GM23338 (cell line): ENCODE results near the gene REL. TPM values are rescaled to one million over a fixed set of nuclear protein-coding genes. Genes with fewer than 3 reads are reported as not detected.

ENCODE experiments used
- ATAC-seq: fragments of 200-7000 bp; cut with Tn5 transposase; 3 replicates; pipeline ENCODE4 v1.9.1; 2020
- DNase-seq: peaks from one replicate; pipeline ENCODE4 v3.0.0-alpha.2; 2015; ENCODE audit warnings: low spot score
- H2AFZ ChIP-seq: fragments of 200-600 bp; sonication (generic); 2 replicates; pipeline ENCODE4 v1.8.0; 2016; ENCODE audit warnings: antibody characterized with exemption, mild to moderate bottlenecking, moderate library complexity
- H3F3A ChIP-seq: fragments of 200-600 bp; sonication (generic); replicated peaks from 2 replicates; pipeline ENCODE4 v1.8.0; 2017; ENCODE audit warnings: antibody characterized with exemption, mixed run types, low read depth
- H3K27ac ChIP-seq: fragments of 200-600 bp; sonication (generic); 2 replicates; pipeline ENCODE4 v1.6.1; 2016; ENCODE audit warnings: low read depth
- H3K27me3 ChIP-seq: fragments of 200-600 bp; sonication (generic); 2 replicates; pipeline ENCODE4 v1.8.0; 2016; ENCODE audit warnings: mild to moderate bottlenecking, mixed run types, moderate library complexity; ENCODE audit not compliant: insufficient read depth
- H3K36me3 ChIP-seq: fragments of 200-600 bp; sonication (generic); 2 replicates; pipeline ENCODE4 v1.8.0; 2016; ENCODE audit warnings: mild to moderate bottlenecking; ENCODE audit not compliant: insufficient read depth
- H3K4me1 ChIP-seq: fragments of 200-600 bp; sonication (generic); 2 replicates; pipeline ENCODE4 v1.8.0; 2016; ENCODE audit warnings: mild to moderate bottlenecking, moderate library complexity; ENCODE audit not compliant: insufficient read depth
- H3K4me2 ChIP-seq: fragments of 200-600 bp; sonication (generic); 2 replicates; pipeline ENCODE4 v1.7.1; 2017; ENCODE audit warnings: mixed run types
- H3K4me3 ChIP-seq: fragments of 200-600 bp; sonication (generic); 2 replicates; pipeline ENCODE4 v1.6.1; 2016; ENCODE audit warnings: mixed run types
- H3K79me2 ChIP-seq: fragments of 200-600 bp; sonication (generic); replicated peaks from 2 replicates; pipeline ENCODE4 v1.8.0; 2017; ENCODE audit warnings: mild to moderate bottlenecking; ENCODE audit not compliant: insufficient read depth
- H3K9me2 ChIP-seq: fragments of 200-600 bp; sonication (generic); 2 replicates; pipeline ENCODE4 v1.8.0; 2017; ENCODE audit not compliant: insufficient read depth
- H4K20me1 ChIP-seq: fragments of 200-600 bp; sonication (generic); replicated peaks from 2 replicates; pipeline ENCODE4 v1.8.0; 2017; ENCODE audit warnings: mild to moderate bottlenecking; ENCODE audit not compliant: insufficient read depth
- H3K27ac Mint-ChIP-seq: 2 replicates; pipeline ENCODE4 v1.8.0; 2020; ENCODE audit warnings: inconsistent platforms, mild to moderate bottlenecking, moderate library complexity, mixed read lengths
- H3K27me3 Mint-ChIP-seq: 3 replicates; pipeline ENCODE4 v1.8.0; 2022; ENCODE audit warnings: low read depth, mild to moderate bottlenecking, moderate library complexity, mixed read lengths, inconsistent platforms; ENCODE audit not compliant: insufficient read depth, poor library complexity
- H3K36me3 Mint-ChIP-seq: 3 replicates; pipeline ENCODE4 v1.8.0; 2021; ENCODE audit warnings: low read depth, mild to moderate bottlenecking, inconsistent platforms, moderate library complexity, mixed read lengths
- H3K4me1 Mint-ChIP-seq: 3 replicates; pipeline ENCODE4 v1.8.0; 2020; ENCODE audit warnings: mild to moderate bottlenecking, inconsistent platforms, mixed read lengths
- H3K4me3 Mint-ChIP-seq: 3 replicates; pipeline ENCODE4 v1.8.0; 2021; ENCODE audit warnings: moderate library complexity, mild to moderate bottlenecking, inconsistent platforms, mixed read lengths
- H3K9me3 Mint-ChIP-seq: 3 replicates; pipeline ENCODE4 v1.8.0; 2020; ENCODE audit warnings: moderate library complexity, mild to moderate bottlenecking, inconsistent platforms, mixed read lengths
- CREB1 ChIP-seq: fragments of 250-450 bp; sonication (Bioruptor Pico); IDR thresholded peaks from 2 replicates; pipeline ENCODE4 v1.5.0; 2020; ENCODE audit warnings: low read depth, mild to moderate bottlenecking, moderate library complexity
- ETS1 ChIP-seq: IDR thresholded peaks from 2 replicates; pipeline ENCODE4 v1.6.1; 2016; ENCODE audit warnings: antibody characterized with exemption
- EZH2 ChIP-seq: fragments of 200-600 bp; sonication (generic); IDR thresholded peaks from one replicate; pipeline ENCODE4 v1.8.0; 2017; ENCODE audit warnings: antibody characterized with exemption, mild to moderate bottlenecking, low read depth; ENCODE audit not compliant: unreplicated experiment
- EZH2phosphoT487 ChIP-seq: fragments of 200-600 bp; sonication (generic); IDR thresholded peaks from one replicate; pipeline ENCODE4 v1.8.1; 2018; ENCODE audit warnings: antibody characterized with exemption; ENCODE audit not compliant: unreplicated experiment
- JUNB ChIP-seq: IDR thresholded peaks from one replicate; pipeline ENCODE4 v1.6.1; 2016; ENCODE audit warnings: antibody characterized with exemption; ENCODE audit not compliant: unreplicated experiment
- NANOG ChIP-seq: IDR thresholded peaks from 2 replicates; pipeline ENCODE4 v1.6.1; 2016; ENCODE audit warnings: antibody characterized with exemption, borderline replicate concordance
- POLR2AphosphoS5 ChIP-seq: IDR thresholded peaks from 2 replicates; pipeline ENCODE4 v1.6.1; 2016; ENCODE audit warnings: antibody characterized with exemption, low read depth
- STAT1 ChIP-seq: IDR thresholded peaks from one replicate; pipeline ENCODE4 v1.6.1; 2016; ENCODE audit warnings: antibody characterized with exemption; ENCODE audit not compliant: unreplicated experiment
- ZNF114 ChIP-seq: fragments of 250-450 bp; sonication (Bioruptor Pico); IDR thresholded peaks from 2 replicates; pipeline ENCODE4 v1.5.0; 2020; ENCODE audit warnings: mild to moderate bottlenecking, moderate library complexity
- ZNF331 ChIP-seq: fragments of 250-450 bp; sonication (Bioruptor Pico); IDR thresholded peaks from 2 replicates; pipeline ENCODE4 v1.5.0; 2020; ENCODE audit warnings: low read depth, mild to moderate bottlenecking, moderate library complexity
- ZNF462 ChIP-seq: fragments of 250-450 bp; sonication (Bioruptor Pico); IDR thresholded peaks from 2 replicates; pipeline ENCODE4 v1.5.0; 2020; ENCODE audit warnings: mild to moderate bottlenecking, moderate library complexity
- polyA plus RNA-seq: library from polyadenylated mRNA; unstranded; fragments of >200 nt; fragmentation: Nextera tagmentation; extraction: Ambion mirVana; gene quantifications from 2 replicates; pipeline ENCODE4 v1.2.1, GENCODE V29; 2016
- total RNA-seq: library from RNA; depleted of rRNA; stranded (reverse); fragments of >200 nt; shearing (Covaris generic); gene quantifications from 2 replicates; pipeline ENCODE4 v1.2.3, GENCODE V29; 2014
- TF ChIP-seq, protein P1 (sequence below), 2 experiments: fragments of 200-600 bp in 1 of 2; sonication (generic) in 1 of 2; conservative IDR thresholded peaks; 2 replicates each; pipeline versions ENCODE4 v1.5.1 to v1.6.1; 2016 to 2017; ENCODE audit warnings: antibody characterized with exemption in 2 of 2, low read depth in 2 of 2, mild to moderate bottlenecking in 2 of 2, moderate library complexity in 1 of 2
- TF ChIP-seq, protein P2 (sequence below): IDR thresholded peaks from one replicate; pipeline ENCODE4 v1.6.1; 2018; ENCODE audit warnings: antibody characterized with exemption; ENCODE audit not compliant: unreplicated experiment

Gene REL
- total and polyA plus RNA-seq, 2 experiments from 2014 or later: 4.1 to 8.0 TPM

- H3K4me3 ChIP-seq: no peak overlapping the region
- no peaks in the 10 kb centered on the region for H3K79me2 ChIP-seq
- Mint-ChIP-seq H3K36me3 (no peaks in the 10 kb centered on the region; the same call in 2 of the 3 replicates), H3K27me3 (peaks cover 4% of the 10 kb centered on the region), H3K4me3 (no peak overlapping the region), H3K4me1 (no peaks in the 10 kb centered on the region), H3K27ac (no peak overlapping the region), H3K9me3 (no peaks in the 10 kb centered on the region)
- H3K4me1 ChIP-seq: no peaks in the 10 kb centered on the region
- no peaks in the 10 kb centered on the region for H3K27me3 ChIP-seq
- no peak overlapping the region for H2AFZ ChIP-seq
- TF ChIP-seq EZH2phosphoT487 (no peak), ETS1 (no peak), EZH2 (no peak), POLR2AphosphoS5 (no peak), NANOG (no peak), ZNF114 (CRISPR knock-in tag) (no peak), STAT1 (no peak), CREB1 (CRISPR knock-in tag) (no peak), ZNF331 (CRISPR knock-in tag) (no peak), JUNB (no peak), ZNF462 (no peak)
- TF ChIP-seq, protein P1, sequence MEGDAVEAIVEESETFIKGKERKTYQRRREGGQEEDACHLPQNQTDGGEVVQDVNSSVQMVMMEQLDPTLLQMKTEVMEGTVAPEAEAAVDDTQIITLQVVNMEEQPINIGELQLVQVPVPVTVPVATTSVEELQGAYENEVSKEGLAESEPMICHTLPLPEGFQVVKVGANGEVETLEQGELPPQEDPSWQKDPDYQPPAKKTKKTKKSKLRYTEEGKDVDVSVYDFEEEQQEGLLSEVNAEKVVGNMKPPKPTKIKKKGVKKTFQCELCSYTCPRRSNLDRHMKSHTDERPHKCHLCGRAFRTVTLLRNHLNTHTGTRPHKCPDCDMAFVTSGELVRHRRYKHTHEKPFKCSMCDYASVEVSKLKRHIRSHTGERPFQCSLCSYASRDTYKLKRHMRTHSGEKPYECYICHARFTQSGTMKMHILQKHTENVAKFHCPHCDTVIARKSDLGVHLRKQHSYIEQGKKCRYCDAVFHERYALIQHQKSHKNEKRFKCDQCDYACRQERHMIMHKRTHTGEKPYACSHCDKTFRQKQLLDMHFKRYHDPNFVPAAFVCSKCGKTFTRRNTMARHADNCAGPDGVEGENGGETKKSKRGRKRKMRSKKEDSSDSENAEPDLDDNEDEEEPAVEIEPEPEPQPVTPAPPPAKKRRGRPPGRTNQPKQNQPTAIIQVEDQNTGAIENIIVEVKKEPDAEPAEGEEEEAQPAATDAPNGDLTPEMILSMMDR (conservative IDR thresholded peaks at IDR 0.05; ENCODE audit: low read depth in 2 of 2): no peak
- TF ChIP-seq, protein P2, sequence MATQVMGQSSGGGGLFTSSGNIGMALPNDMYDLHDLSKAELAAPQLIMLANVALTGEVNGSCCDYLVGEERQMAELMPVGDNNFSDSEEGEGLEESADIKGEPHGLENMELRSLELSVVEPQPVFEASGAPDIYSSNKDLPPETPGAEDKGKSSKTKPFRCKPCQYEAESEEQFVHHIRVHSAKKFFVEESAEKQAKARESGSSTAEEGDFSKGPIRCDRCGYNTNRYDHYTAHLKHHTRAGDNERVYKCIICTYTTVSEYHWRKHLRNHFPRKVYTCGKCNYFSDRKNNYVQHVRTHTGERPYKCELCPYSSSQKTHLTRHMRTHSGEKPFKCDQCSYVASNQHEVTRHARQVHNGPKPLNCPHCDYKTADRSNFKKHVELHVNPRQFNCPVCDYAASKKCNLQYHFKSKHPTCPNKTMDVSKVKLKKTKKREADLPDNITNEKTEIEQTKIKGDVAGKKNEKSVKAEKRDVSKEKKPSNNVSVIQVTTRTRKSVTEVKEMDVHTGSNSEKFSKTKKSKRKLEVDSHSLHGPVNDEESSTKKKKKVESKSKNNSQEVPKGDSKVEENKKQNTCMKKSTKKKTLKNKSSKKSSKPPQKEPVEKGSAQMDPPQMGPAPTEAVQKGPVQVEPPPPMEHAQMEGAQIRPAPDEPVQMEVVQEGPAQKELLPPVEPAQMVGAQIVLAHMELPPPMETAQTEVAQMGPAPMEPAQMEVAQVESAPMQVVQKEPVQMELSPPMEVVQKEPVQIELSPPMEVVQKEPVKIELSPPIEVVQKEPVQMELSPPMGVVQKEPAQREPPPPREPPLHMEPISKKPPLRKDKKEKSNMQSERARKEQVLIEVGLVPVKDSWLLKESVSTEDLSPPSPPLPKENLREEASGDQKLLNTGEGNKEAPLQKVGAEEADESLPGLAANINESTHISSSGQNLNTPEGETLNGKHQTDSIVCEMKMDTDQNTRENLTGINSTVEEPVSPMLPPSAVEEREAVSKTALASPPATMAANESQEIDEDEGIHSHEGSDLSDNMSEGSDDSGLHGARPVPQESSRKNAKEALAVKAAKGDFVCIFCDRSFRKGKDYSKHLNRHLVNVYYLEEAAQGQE: no peak
- H3K4me2 ChIP-seq: no peak overlapping the region
- ATAC-seq: no peak
- DNase-seq: no peak
- H4K20me1 ChIP-seq: 0 out of 2 replicates have a peak, but pooled peaks cover 3% of the 10 kb centered on the region
- no peak overlapping the region for H3K27ac ChIP-seq
- no peaks in the 10 kb centered on the region for H3F3A ChIP-seq
- H3K36me3 ChIP-seq: no peaks in the 10 kb centered on the region
- no peaks in the 10 kb centered on the region for H3K9me2 ChIP-seq
Observed at GRCh38 chr2:60938301-60938700, 56.9 kb downstream of the REL start.
